ENCODE results near the gene MUC5AC. TPM values are rescaled to one million over a fixed set of nuclear protein-coding genes. Genes with fewer than 3 reads are reported as not detected.
"Not testable (repeated sequence)": the region's sequence is repeated elsewhere in the genome, so short reads cannot be mapped to it uniquely, and the experiment has no call there.

MUC5AC gene
- total RNA-seq, 1 experiment from 2014 or later, result not detected

DNA sequence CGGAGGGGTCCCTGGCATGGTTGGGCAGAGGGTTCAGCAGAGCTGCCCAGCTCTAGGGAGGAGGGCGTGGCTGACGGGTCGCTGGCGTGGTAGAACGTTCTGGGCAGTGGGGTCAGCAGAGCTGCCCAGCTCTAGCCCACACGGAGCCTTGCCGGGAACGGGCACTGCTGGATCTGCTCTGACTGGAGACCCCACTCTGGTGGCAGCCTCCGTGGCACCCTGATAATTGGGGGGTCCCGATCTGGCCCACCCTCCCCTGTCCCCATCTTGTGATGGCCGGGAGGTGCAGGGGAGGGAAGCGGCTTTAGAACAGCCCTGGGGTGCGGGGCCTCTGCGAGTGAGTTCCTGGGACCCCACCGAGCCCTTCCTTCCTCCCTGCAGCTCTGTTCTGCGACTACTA is 21.9 kb downstream of the MUC5AC start:
- in situ Hi-C loops (cut with HindIII; ENCODE audit: low pct_unique_long_range_greater_than_20kb, low sequenced_read_pairs), result no loop called here
- no peak for DNase-seq (ENCODE audit: low read depth, low spot score)

- in situ Hi-C loops (cut with HindIII; ENCODE audit: low pct_unique_long_range_greater_than_20kb, low sequenced_read_pairs), result no loop called here
- DNase-seq (ENCODE audit: low read depth, low spot score), result no peak
Observed at GRCh38 chr11:1180171-1180570, 22.4 kb downstream of the MUC5AC start.

GRCh38 chr11:1180947-1181391 is 23.2 kb downstream of the MUC5AC start:
- in situ Hi-C loops (cut with HindIII; ENCODE audit: low pct_unique_long_range_greater_than_20kb, low sequenced_read_pairs), result no loop called here
- DNase-seq (ENCODE audit: low read depth, low spot score), result no peak

DNA sequence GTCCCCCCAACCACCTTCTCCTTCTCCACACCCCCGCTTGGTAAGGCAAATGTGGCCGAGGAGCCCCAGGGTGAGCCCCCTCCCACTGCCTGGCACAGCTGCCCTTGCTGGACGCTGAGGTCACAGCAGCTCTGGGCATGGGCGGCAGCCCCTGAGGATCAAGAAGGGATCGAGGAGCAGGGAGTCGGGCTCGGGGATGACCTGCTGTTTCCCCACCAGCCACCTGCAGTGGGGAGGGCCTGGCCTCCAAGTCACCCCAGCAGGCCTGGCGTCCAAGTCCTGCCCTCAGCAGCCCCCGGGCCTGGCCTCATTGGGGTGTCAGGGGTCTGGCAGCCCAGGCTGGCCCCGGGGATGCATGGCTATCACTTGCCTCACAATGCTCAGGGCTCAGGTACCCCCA is 23.7 kb downstream of the MUC5AC start:
- in situ Hi-C loops (cut with HindIII; ENCODE audit: low pct_unique_long_range_greater_than_20kb, low sequenced_read_pairs), result no loop called here
- no peak for DNase-seq (ENCODE audit: low read depth, low spot score)

DNA sequence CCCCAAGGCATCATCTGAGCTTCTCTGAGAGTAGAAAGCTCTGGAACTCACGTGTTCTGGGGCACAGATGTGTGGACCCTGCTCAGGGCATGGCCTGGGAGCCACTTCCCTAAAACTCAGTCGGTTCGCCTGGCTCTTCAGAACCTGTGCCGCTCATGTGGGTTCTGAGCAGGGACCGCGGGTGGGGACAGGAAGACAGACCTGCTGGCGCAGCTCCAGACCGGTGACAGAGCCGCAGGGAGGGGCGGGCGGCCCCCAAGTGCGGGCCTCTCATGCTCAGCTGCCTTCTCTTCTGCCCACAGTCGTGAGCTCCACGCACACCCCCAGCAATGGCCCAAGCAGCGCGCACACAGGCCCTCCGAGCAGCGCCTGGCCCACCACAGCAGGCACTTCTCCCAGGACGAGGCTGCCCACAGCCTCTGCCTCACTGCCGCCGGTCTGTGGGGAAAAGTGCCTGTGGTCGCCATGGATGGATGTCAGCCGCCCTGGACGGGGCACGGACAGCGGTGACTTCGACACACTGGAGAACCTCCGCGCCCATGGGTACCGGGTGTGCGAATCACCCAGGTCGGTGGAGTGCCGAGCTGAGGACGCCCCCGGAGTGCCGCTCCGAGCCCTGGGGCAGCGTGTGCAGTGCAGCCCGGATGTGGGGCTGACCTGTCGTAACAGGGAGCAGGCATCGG is 24.2 kb downstream of the MUC5AC start:
- in situ Hi-C loops (cut with HindIII; ENCODE audit: low pct_unique_long_range_greater_than_20kb, low sequenced_read_pairs), result no loop called here
- no peak for DNase-seq (ENCODE audit: low read depth, low spot score)

GRCh38 chr11:1184139-1184538 is 26.4 kb downstream of the MUC5AC start:
- DNase-seq (ENCODE audit: low read depth, low spot score); in situ Hi-C loops (cut with HindIII; ENCODE audit: low pct_unique_long_range_greater_than_20kb, low sequenced_read_pairs): not testable (repeated sequence)

- in situ Hi-C loops (cut with HindIII; ENCODE audit: low pct_unique_long_range_greater_than_20kb, low sequenced_read_pairs); DNase-seq (ENCODE audit: low read depth, low spot score): not testable (repeated sequence)
Observed at GRCh38 chr11:1188451-1189130, 30.8 kb downstream of the MUC5AC start.

GRCh38 chr11:1189816-1190215 is 32.1 kb downstream of the MUC5AC start:
- in situ Hi-C loops (cut with HindIII; ENCODE audit: low pct_unique_long_range_greater_than_20kb, low sequenced_read_pairs); DNase-seq (ENCODE audit: low read depth, low spot score): not testable (repeated sequence)

- in situ Hi-C loops (cut with HindIII; ENCODE audit: low pct_unique_long_range_greater_than_20kb, low sequenced_read_pairs); DNase-seq (ENCODE audit: low read depth, low spot score): not testable (repeated sequence)
Observed at GRCh38 chr11:1191786-1192470, 34.2 kb downstream of the MUC5AC start.

DNA sequence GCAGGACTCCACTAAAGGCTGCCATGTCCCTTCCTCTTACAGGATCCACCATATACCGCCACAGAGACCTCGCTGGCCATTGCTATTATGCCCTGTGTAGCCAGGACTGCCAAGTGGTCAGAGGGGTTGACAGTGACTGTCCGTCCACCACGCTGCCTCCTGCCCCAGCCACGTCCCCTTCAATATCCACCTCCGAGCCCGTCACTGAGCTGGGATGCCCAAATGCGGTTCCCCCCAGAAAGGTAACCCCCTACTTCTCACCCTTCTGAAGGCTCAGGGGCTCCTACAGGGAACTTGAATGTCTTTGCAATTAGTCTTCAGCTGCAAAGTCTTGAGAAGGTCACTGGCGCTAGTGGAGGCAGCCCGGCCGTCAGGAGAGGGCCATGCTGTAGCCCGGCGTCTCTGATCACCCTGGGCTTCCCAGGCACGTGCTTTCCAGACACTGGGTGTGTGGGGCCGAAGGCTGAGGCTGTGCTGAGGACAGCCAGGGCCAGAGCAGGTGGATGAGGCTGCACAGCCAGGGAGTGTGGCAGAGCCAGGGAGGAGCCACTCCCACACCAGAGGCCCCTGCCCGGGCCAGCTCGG is 35.1 kb downstream of the MUC5AC start:
- in situ Hi-C loops (cut with HindIII; ENCODE audit: low pct_unique_long_range_greater_than_20kb, low sequenced_read_pairs), result no loop called here
- no peak for DNase-seq (ENCODE audit: low read depth, low spot score)

DNA sequence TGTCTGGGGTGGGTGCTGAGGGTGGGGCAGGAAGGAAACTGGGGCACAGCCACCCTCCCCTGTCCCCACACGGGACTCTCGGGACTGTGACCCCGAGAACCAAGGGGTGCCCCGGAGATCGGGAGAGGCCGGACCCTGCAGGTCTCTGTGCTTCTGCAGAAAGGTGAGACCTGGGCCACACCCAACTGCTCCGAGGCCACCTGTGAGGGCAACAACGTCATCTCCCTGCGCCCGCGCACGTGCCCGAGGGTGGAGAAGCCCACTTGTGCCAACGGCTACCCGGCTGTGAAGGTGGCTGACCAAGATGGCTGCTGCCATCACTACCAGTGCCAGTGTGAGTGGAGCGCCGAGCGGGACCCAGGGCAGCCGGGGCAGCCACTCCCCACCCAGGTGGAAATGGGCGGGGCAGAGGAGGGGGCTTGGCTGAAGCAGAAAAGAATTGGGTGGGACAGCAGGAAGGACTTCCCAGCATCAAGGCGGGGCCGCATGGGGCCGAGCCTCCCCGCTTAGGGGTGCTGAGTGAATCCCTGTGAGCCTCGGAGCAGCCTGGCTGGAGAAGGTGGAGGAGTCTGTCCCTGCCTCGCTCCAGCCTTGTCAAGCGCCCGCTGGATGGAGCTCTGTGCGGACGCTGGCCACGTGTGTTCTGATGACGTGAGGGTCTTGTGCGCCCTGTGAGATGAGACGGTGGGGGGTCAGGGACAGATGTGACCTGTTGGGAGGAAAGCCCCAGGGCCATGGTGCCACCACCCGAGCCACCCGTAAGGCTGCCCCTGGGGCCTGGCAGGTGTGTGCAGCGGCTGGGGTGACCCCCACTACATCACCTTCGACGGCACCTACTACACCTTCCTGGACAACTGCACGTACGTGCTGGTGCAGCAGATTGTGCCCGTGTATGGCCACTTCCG is 35.8 kb downstream of the MUC5AC start:
- in situ Hi-C loops (cut with HindIII; ENCODE audit: low pct_unique_long_range_greater_than_20kb, low sequenced_read_pairs), result no loop called here
- no peak for DNase-seq (ENCODE audit: low read depth, low spot score)

DNA sequence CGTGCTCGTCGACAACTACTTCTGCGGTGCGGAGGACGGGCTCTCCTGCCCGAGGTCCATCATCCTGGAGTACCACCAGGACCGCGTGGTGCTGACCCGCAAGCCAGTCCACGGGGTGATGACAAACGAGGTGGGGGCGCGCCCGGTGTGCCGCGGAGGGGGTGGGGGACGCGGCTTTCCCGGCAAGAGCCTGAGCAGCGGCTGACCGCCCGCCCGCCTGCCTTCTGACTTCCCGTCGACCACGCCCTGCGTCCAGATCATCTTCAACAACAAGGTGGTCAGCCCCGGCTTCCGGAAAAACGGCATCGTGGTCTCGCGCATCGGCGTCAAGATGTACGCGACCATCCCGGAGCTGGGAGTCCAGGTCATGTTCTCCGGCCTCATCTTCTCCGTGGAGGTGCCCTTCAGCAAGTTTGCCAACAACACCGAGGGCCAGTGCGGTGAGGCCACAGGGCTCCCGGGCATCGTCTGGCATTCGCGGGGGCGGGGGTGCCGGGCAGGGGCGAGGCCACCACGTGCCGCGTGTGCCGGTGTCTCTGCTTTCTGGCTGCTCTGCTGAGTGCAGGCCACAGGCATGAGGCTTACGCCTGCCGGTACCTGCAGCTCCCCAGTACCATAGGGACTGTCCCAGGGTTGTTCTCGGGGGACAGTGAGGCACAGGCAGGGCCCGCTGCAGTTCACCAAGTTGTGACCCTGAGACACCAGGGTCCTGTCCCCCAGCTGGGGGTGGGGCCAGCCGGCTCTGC is 36.7 kb downstream of the MUC5AC start:
- in situ Hi-C loops (cut with HindIII; ENCODE audit: low pct_unique_long_range_greater_than_20kb, low sequenced_read_pairs), result no loop called here
- DNase-seq (ENCODE audit: low read depth, low spot score), result no peak

- in situ Hi-C loops (cut with HindIII; ENCODE audit: low pct_unique_long_range_greater_than_20kb, low sequenced_read_pairs), result no loop called here
- no peak for DNase-seq (ENCODE audit: low read depth, low spot score)
Observed at GRCh38 chr11:1194977-1195681, 37.4 kb downstream of the MUC5AC start.

GRCh38 chr11:1195682-1196515 is 38.1 kb downstream of the MUC5AC start:
- no peak for DNase-seq (ENCODE audit: low read depth, low spot score)
- in situ Hi-C loops (cut with HindIII; ENCODE audit: low pct_unique_long_range_greater_than_20kb, low sequenced_read_pairs), result no loop called here

DNA sequence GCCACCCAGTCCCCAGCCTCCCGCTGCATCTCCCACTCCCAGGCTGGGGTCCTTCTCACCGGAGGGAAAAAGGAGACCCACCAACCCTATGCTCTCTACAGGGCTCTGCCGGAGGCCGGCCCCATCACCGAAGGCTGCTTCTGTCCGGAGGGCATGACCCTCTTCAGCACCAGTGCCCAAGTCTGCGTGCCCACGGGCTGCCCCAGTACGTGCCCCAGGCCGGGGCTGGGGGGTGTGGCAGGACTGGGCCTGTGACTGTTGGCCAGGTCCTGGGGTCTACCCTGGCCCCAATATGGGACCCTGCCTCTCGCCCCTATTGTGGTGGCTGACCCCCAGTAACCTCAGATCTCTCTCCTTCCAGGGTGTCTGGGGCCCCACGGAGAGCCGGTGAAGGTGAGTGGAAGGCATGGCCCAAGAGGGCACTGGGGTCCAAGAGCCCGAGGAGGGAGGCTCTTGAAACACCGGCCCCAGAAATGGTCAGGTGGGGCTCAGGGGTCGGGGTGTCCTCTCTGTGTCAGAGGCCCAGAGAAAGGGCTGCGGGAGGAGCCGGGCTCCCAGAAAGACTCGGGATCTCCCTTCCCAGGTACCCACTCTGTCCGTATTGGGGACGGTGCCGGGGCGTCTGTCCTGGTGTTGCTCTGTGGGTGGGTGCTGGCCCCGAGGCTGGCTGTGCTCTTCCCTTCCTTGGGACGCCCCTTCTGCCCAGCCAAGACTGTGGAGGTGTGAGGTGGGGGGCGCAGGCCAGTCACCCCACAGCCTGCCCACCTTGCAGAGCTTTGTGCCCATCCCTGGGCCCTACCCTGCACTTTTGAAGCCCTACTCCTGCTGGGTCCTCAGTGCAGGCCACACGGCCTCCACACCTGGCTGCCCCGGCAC is 39.0 kb downstream of the MUC5AC start:
- in situ Hi-C loops (cut with HindIII; ENCODE audit: low pct_unique_long_range_greater_than_20kb, low sequenced_read_pairs), result no loop called here
- DNase-seq (ENCODE audit: low read depth, low spot score), result no peak

Data from SK-MEL-5 (cell line).